ENCODE data around the gene GRSF1. TPM values are rescaled to one million over a fixed set of nuclear protein-coding genes. Genes with fewer than 3 reads are reported as not detected.

The GRSF1 gene
- total RNA-seq, 1 experiment from 2014 or later: 108 TPM

- Histone ChIP-seq H3K18ac (ENCODE audit: insufficient read length, low read depth, low read length) (no peak overlapping the region), H2AK5ac (ENCODE audit: insufficient read length, low read length) (no peak overlapping the region), H3K27ac (ENCODE audit: insufficient read length, low read depth, low read length) (no peak overlapping the region), H3K4me1 (ENCODE audit: insufficient read depth, low read length) (no peaks in the 10 kb centered on the region), H2BK12ac (ENCODE audit: insufficient read length, low read depth, low read length) (no peak overlapping the region), H2BK20ac (ENCODE audit: low read depth, low read length, poor library complexity, severe bottlenecking) (no peak overlapping the region), H2BK15ac (ENCODE audit: low read depth, low read length) (no peak overlapping the region), H3K23ac (ENCODE audit: insufficient read length, low read depth, low read length) (no peak overlapping the region), H4K5ac (ENCODE audit: insufficient read length, low read depth, low read length) (no peak overlapping the region), H4K8ac (replicated peaks; ENCODE audit: insufficient read length, low read depth, low read length) (no peak overlapping the region), H2BK5ac (ENCODE audit: insufficient read length, low read length) (no peak overlapping the region), H4K20me1 (ENCODE audit: control insufficient read depth, insufficient read depth, insufficient read length) (no peaks in the 10 kb centered on the region), H3K9ac (ENCODE audit: extremely low read depth, insufficient read length, low read length) (no peak overlapping the region), H3K4me2 (ENCODE audit: insufficient read depth, insufficient read length, low read length) (no peak overlapping the region), H2BK120ac (ENCODE audit: low read depth, low read length, poor library complexity, severe bottlenecking) (no peak overlapping the region), H2AFZ (ENCODE audit: low read length) (no peak overlapping the region), H3T11ph (ENCODE audit: low read length) (no peak overlapping the region), H4K91ac (ENCODE audit: insufficient read length, low read depth, low read length) (no peak overlapping the region), H3K79me1 (ENCODE audit: insufficient read depth, low read depth, low read length, poor library complexity, severe bottlenecking) (no peaks in the 10 kb centered on the region), H3K9me3 (ENCODE audit: control insufficient read depth, low read depth, low read length) (no peaks in the 10 kb centered on the region), H3K23me2 (ENCODE audit: insufficient read length, low read depth, low read length, poor library complexity, severe bottlenecking) (no peaks in the 10 kb centered on the region), H3K79me2 (ENCODE audit: insufficient read depth, low read length) (no peaks in the 10 kb centered on the region), H3K56ac (ENCODE audit: insufficient read length, low read depth, low read length) (no peak overlapping the region), H3K14ac (ENCODE audit: insufficient read depth, low read length) (no peak overlapping the region), H3K27me3 (ENCODE audit: insufficient read depth, low read length) (no peaks in the 10 kb centered on the region), H3K4ac (ENCODE audit: low read depth, low read length) (no peak overlapping the region)
- Mint-ChIP-seq H3K4me1 (no peaks in the 10 kb centered on the region), H3K27ac (no peak overlapping the region), H3K36me3 (ENCODE audit: insufficient read depth in 1 of 3, low read depth in 3 of 3) (peaks cover 53 to 86% (median 84%) of the 10 kb centered on the region in 3 experiments), H3K9me3 (no peaks in the 10 kb centered on the region), H3K4me3 (no peak overlapping the region), H3K27me3 (ENCODE audit: low read depth) (no peaks in the 10 kb centered on the region)
- DNase-seq: no peak
- no CpG with 5 or more reads among the region's 3 CpGs for WGBS (ENCODE audit: extremely low coverage, insufficient read length, low lambda C conversion rate)
- TF ChIP-seq, protein P1, sequence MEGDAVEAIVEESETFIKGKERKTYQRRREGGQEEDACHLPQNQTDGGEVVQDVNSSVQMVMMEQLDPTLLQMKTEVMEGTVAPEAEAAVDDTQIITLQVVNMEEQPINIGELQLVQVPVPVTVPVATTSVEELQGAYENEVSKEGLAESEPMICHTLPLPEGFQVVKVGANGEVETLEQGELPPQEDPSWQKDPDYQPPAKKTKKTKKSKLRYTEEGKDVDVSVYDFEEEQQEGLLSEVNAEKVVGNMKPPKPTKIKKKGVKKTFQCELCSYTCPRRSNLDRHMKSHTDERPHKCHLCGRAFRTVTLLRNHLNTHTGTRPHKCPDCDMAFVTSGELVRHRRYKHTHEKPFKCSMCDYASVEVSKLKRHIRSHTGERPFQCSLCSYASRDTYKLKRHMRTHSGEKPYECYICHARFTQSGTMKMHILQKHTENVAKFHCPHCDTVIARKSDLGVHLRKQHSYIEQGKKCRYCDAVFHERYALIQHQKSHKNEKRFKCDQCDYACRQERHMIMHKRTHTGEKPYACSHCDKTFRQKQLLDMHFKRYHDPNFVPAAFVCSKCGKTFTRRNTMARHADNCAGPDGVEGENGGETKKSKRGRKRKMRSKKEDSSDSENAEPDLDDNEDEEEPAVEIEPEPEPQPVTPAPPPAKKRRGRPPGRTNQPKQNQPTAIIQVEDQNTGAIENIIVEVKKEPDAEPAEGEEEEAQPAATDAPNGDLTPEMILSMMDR (conservative IDR thresholded peaks at IDR 0.05): no peak
Measured at GRCh38 chr4:70829015-70829414, 10.7 kb downstream of the GRSF1 start.
